Measurements from ENCODE around the gene EIF4H.
A peak's percentile ranks its signal among the peaks of the same experiment; 100 is the strongest.
"Not testable (repeated sequence)": the region's sequence is repeated elsewhere in the genome, so short reads cannot be mapped to it uniquely, and the experiment has no call there.

Gene EIF4H

DNA sequence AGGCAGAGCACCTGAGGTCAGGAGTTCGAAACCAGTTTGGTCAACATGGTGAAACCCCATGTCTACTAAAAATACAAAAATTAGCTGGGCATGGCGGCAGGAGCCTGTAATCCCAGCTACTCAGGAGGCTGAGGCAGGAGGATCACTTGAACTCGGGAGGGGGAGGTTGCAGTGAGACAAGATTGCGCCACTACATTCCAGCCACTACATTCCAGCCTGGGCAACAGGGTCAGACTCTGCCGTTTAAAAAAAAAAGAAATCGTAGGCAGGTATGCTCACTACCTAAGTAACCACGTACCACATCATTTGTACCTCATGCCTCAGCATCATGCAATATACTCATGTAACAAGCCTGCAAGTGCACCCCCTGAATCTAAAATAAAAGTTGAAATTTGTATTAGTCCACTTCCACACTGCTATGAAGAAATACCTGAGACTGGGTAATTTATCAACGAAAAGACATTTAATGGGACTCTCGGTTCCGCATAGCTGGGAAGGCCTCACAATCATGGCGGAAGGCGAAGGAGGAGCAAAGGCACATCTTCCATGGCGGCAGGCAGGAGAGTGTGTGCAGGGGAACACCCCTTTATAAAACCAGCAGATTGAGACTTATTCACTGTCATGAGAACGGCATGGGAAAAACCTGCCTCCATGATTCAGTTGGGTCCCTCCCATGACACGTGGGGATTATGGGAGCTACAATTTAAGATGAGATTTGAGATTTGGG, 8.1 kb upstream of the EIF4H start:
- H3K27ac ChIP-seq: no peak overlapping the region
- H3K27me3 ChIP-seq (ENCODE audit: insufficient read depth, low read depth, severe bottlenecking): no peaks in the 10 kb centered on the region
- DNase-seq: no peak
- TF ChIP-seq, protein P1, sequence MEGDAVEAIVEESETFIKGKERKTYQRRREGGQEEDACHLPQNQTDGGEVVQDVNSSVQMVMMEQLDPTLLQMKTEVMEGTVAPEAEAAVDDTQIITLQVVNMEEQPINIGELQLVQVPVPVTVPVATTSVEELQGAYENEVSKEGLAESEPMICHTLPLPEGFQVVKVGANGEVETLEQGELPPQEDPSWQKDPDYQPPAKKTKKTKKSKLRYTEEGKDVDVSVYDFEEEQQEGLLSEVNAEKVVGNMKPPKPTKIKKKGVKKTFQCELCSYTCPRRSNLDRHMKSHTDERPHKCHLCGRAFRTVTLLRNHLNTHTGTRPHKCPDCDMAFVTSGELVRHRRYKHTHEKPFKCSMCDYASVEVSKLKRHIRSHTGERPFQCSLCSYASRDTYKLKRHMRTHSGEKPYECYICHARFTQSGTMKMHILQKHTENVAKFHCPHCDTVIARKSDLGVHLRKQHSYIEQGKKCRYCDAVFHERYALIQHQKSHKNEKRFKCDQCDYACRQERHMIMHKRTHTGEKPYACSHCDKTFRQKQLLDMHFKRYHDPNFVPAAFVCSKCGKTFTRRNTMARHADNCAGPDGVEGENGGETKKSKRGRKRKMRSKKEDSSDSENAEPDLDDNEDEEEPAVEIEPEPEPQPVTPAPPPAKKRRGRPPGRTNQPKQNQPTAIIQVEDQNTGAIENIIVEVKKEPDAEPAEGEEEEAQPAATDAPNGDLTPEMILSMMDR (IDR thresholded peaks at IDR 0.05; ENCODE audit: low read depth, low read length): no peak
- H3K9me3 ChIP-seq (ENCODE audit: severe bottlenecking): no peaks in the 10 kb centered on the region
- H3K36me3 ChIP-seq: no peaks in the 10 kb centered on the region
- H3K4me3 ChIP-seq (ENCODE audit: low read depth, low read length): no peak overlapping the region

DNA sequence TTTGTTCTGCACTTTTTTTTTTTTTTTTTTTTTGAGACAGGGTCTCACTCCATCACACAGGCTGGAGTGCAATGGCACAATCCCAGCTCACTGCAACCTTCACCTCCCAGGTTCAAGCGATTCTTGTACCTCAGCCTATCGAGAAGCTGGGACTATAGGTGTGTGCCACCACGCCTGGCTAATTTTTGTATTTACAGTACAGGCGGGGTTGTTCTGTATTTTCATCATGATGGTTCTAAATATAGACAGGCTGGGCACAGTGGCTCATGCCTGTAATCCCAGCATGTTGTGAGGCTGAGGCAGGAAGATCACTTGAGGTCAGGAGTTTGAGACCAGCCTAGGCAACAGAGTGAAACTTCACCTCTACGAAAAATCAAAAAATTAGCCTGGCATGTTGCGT, 6.8 kb upstream of the EIF4H start:
- DNase-seq; H3K9me3 ChIP-seq (ENCODE audit: severe bottlenecking); H3K27ac ChIP-seq; H3K36me3 ChIP-seq; H3K4me3 ChIP-seq (ENCODE audit: low read depth, low read length); H3K27me3 ChIP-seq (ENCODE audit: insufficient read depth, low read depth, severe bottlenecking): not testable (repeated sequence)

DNA sequence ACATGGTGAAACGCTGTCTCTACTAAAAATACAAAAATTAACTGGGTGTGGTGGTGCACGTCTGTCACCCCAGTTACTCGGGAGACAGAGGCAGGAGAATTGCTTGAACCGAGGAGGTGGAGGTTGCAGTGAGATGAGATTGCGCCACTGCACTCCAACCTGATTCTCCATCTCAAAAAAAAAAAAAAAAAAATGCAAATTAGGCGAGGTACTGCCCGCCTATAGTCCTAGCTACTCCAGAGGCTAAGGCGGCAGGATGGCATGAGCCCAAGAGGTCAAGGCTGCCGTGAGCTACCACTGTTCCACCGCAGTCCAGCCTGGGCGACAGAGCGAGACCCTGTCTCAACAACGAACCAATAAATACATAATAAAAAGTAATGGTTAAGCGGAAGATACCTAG, 1.1 kb upstream of the EIF4H start:
- TF ChIP-seq, protein P1 (IDR thresholded peaks at IDR 0.05; ENCODE audit: low read depth, low read length): no peak
- DNase-seq: no peak
- peak overlapping the region; percentile 88 for H3K4me3 ChIP-seq (ENCODE audit: low read depth, low read length)
- no peaks in the 10 kb centered on the region for H3K9me3 ChIP-seq (ENCODE audit: severe bottlenecking)
- no peaks in the 10 kb centered on the region for H3K27me3 ChIP-seq (ENCODE audit: insufficient read depth, low read depth, severe bottlenecking)
- peaks cover 35% of the 10 kb centered on the region for H3K36me3 ChIP-seq
- H3K27ac ChIP-seq: no peak overlapping the region

DNA sequence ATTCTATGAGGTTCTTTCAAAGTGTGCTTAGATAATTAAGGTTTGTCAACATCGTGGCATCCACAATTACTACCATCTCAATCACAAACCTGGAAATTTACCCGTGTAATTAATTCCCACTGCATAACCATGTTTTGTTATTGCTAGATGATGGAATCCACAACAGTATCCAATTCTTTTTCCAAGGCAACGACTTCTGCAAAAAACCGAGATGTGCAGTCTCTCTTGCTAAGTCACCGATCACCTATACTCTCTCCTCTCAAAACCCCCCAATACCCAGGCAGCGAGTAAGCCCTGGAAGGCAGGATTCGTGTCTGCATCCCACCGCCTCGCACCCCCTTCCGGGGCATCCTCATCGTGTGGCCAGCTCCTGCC, 678 bp upstream of the EIF4H start:
- H3K27ac ChIP-seq: peak overlapping the region; percentile 97
- peak overlapping the region; percentile 88 for H3K4me3 ChIP-seq (ENCODE audit: low read depth, low read length)
- H3K27me3 ChIP-seq (ENCODE audit: insufficient read depth, low read depth, severe bottlenecking): no peaks in the 10 kb centered on the region
- TF ChIP-seq, protein P1 (IDR thresholded peaks at IDR 0.05; ENCODE audit: low read depth, low read length): no peak
- H3K9me3 ChIP-seq (ENCODE audit: severe bottlenecking): no peaks in the 10 kb centered on the region
- peaks cover 37% of the 10 kb centered on the region for H3K36me3 ChIP-seq
- DNase-seq: no peak

DNA sequence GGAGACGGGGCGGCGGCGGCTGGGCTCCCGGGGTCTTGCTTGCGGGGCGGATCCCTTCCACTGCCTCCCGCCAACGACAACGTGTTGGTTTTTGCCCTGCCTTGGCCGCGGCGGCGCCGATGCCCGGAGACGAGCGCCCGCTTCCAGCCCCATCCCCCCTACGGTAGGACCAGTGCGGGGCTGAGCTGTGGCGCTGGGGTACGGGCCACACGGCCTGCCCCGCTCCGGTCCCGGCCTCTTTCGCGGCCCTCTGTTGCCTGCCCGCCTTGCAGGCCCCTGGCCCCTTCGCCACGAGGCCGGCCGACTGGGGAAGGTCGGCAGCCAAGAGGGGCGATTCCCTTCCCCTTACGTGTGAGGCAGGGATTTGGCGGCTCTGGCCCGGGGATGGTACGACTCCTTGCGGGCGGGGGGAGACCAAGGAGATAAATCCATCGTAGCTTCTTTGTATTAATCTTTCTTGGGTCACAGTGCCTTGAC, 488 bp downstream of the EIF4H start:
- Histone ChIP-seq H3K27ac (peak overlapping the region; percentile 97), H3K27me3 (ENCODE audit: insufficient read depth, low read depth, severe bottlenecking) (no peaks in the 10 kb centered on the region), H3K4me3 (ENCODE audit: low read depth, low read length) (peak overlapping the region; percentile 93), H3K36me3 (peaks cover 48% of the 10 kb centered on the region), H3K9me3 (ENCODE audit: severe bottlenecking) (no peaks in the 10 kb centered on the region)
- TF ChIP-seq, protein P1 (IDR thresholded peaks at IDR 0.05; ENCODE audit: low read depth, low read length): no peak
- DNase-seq: peak; percentile 75

DNA sequence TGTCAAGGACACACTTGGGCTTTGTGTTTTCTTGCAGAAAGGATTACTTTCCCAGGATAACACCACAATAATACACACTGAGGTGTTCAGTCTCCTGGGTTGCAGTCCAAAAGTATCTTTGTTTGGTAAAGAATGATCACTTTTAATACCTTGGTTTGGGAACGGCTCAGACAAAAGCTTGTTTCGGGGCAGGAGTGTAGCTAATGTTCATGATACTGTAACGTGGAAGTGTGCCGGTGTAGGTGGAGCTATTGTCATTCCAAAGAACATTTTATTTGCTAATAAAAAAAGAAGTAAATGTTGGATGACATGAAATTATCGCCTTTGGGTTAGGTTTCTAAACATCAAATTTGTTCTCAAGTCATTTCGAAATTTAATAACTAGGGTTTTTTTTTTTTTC, 1.2 kb downstream of the EIF4H start:
- Histone ChIP-seq H3K27ac (peak overlapping the region; percentile 97), H3K9me3 (ENCODE audit: severe bottlenecking) (no peaks in the 10 kb centered on the region), H3K4me3 (ENCODE audit: low read depth, low read length) (peak overlapping the region; percentile 93), H3K27me3 (ENCODE audit: insufficient read depth, low read depth, severe bottlenecking) (no peaks in the 10 kb centered on the region), H3K36me3 (peaks cover 55% of the 10 kb centered on the region)
- DNase-seq: no peak
- TF ChIP-seq, protein P1 (IDR thresholded peaks at IDR 0.05; ENCODE audit: low read depth, low read length): no peak
